Subcutaneous abdominal adipose tissue (tissue), 5 donors: ENCODE measurements around the gene GRAP2.
"Not testable (repeated sequence)": the region's sequence is repeated elsewhere in the genome, so short reads cannot be mapped to it uniquely, and the experiment has no call there.

Experiments used
- H3K27ac ChIP-seq: one replicate; pipeline ENCODE4 v1.7.0; 2013; ENCODE audit warnings: low read depth, mild to moderate bottlenecking, inconsistent platforms, low read length, moderate library complexity
- H3K27me3 ChIP-seq, 5 donors: one replicate each; pipeline ENCODE4 v1.7.0; 2013; ENCODE audit warnings: low read length in 5 of 5, inconsistent platforms in 1 of 5; ENCODE audit not compliant: control insufficient read depth in 5 of 5, insufficient read depth in 4 of 5
- H3K36me3 ChIP-seq, 5 donors: one replicate each; pipeline ENCODE4 v1.7.0; 2013; ENCODE audit warnings: low read length in 5 of 5; ENCODE audit not compliant: control insufficient read depth in 5 of 5, insufficient read depth in 5 of 5
- H3K4me1 ChIP-seq, 5 donors: one replicate each; pipeline ENCODE4 v1.7.0; 2013; ENCODE audit warnings: low read length in 5 of 5, mild to moderate bottlenecking in 3 of 5, moderate library complexity in 1 of 5; ENCODE audit not compliant: control insufficient read depth in 5 of 5, insufficient read depth in 5 of 5
- H3K4me3 ChIP-seq, 5 donors: one replicate each; pipeline ENCODE4 v1.7.0; 2013; ENCODE audit warnings: low read length in 5 of 5, low read depth in 1 of 5
- H3K9ac ChIP-seq, 5 donors: one replicate each; pipeline ENCODE4 v1.7.0; 2013; ENCODE audit warnings: low read length in 5 of 5, mild to moderate bottlenecking in 4 of 5, moderate library complexity in 3 of 5
- H3K9me3 ChIP-seq, 5 donors: one replicate each; pipeline ENCODE4 v1.7.0; 2013; ENCODE audit warnings: low read length in 5 of 5; ENCODE audit not compliant: control insufficient read depth in 5 of 5
- donor health status: healthy.
- donor health status: healthy.
- donor health status: healthy.
- donor health status: healthy.
- donor health status: healthy.

GRAP2 gene

GRCh38 chr22:39990686-39991085, 89.8 kb downstream of the GRAP2 start:
- Histone ChIP-seq H3K27me3 (peaks cover 0 to 2% (median 0%) of the 10 kb centered on the region in 5 donors), H3K9me3 (no peaks in the 10 kb centered on the region), H3K4me3 (no peak overlapping the region), H3K36me3 (no peaks in the 10 kb centered on the region), H3K4me1 (peaks cover 0 to 17% (median 12%) of the 10 kb centered on the region in 5 donors), H3K27ac (no peak overlapping the region), H3K9ac (no peak overlapping the region)

DNA sequence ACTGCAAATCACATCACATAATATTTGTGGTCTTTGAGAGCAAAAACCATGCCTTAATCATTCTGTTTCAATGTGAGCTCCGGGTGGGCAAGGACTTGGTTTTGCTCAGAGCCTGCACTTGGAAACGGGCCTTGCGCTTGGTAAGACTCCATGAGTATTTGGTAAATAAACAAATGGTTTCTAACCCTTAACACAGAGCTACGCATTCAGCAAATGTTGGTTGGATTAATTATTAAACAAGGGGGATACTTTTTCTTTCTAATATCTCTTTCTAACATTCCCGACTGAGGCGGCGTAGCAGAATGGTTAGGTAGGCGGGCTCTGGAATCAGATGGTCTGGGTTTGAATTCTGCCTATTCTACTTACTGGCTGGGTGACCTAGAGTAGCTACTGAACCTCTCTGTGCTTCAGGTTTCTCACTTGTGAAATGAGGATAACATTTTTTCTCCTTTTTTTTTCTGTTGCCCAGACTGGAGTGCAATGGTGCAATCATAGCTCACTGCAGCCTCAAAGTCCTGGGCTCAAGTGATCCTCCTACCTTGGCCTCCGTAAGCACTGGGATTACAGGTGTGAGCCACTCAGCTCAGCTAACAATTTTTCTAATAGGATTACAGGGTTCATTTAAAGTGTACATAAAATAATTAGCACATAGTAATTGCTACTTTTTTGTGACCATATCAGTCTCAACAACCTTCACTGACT, 90.4 kb downstream of the GRAP2 start:
- Histone ChIP-seq H3K27ac (no peak overlapping the region), H3K9ac (no peak overlapping the region), H3K4me1 (peaks cover 0 to 20% (median 16%) of the 10 kb centered on the region in 5 donors), H3K4me3 (no peak overlapping the region), H3K36me3 (no peaks in the 10 kb centered on the region), H3K9me3 (no peaks in the 10 kb centered on the region), H3K27me3 (peaks cover 0 to 2% (median 0%) of the 10 kb centered on the region in 5 donors)

- no peaks in the 10 kb centered on the region for H3K36me3 ChIP-seq
- no peak overlapping the region for H3K27ac ChIP-seq
- no peak overlapping the region for H3K9ac ChIP-seq
- H3K9me3 ChIP-seq, result no peaks in the 10 kb centered on the region
- H3K4me1 ChIP-seq, result peaks cover 0 to 27% (median 20%) of the 10 kb centered on the region in 5 donors
- peaks cover 0 to 2% (median 0%) of the 10 kb centered on the region in 5 donors for H3K27me3 ChIP-seq
- H3K4me3 ChIP-seq, result no peak overlapping the region
Observed at GRCh38 chr22:39992088-39992826, 91.4 kb downstream of the GRAP2 start.

DNA sequence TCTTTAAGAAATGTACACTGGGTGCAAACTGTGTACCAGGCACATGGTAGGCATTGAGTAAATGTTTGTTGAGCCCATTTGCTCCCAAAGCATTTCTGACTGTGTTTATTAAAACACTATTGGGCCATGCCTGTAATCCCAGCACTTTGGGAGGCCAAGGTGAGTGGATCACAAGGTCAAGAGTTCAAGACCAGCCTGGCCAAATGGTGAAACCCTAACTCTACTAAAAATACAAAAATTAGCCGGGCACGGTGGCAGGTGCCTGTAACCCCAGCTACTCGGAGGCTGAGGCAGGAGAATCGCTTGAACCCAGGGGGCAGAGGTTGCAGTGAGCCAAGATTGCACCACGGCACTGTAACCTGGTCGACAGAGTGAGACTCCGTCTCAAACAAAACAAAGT, 92.0 kb downstream of the GRAP2 start:
- peaks cover 2 to 34% (median 25%) of the 10 kb centered on the region in 5 donors for H3K4me1 ChIP-seq
- H3K4me3 ChIP-seq, H3K27ac ChIP-seq, H3K9me3 ChIP-seq, H3K36me3 ChIP-seq, H3K27me3 ChIP-seq, H3K9ac ChIP-seq: not testable (repeated sequence)

- Histone ChIP-seq H3K27ac (no peak overlapping the region), H3K27me3 (peaks cover 0 to 2% (median 0%) of the 10 kb centered on the region in 5 donors), H3K4me1 (peaks cover 7 to 46% (median 31%) of the 10 kb centered on the region in 5 donors), H3K36me3 (no peaks in the 10 kb centered on the region), H3K9me3 (no peaks in the 10 kb centered on the region), H3K4me3 (peak overlapping the region in 1 of 5 donors; percentile 35), H3K9ac (no peak overlapping the region)
Observed at GRCh38 chr22:39994041-39994565, 93.2 kb downstream of the GRAP2 start.

- H3K4me1 ChIP-seq, result peaks cover 7 to 52% (median 37%) of the 10 kb centered on the region in 5 donors
- H3K27ac ChIP-seq, result no peak within 1 kb of the TSS
- H3K9ac ChIP-seq, result no peak within 1 kb of the TSS
- peaks cover 0 to 2% (median 0%) of the 10 kb centered on the region in 5 donors for H3K27me3 ChIP-seq
- H3K4me3 ChIP-seq, result peak within 1 kb of the TSS in 2 of 5 donors; percentile 42 to 43
- no peaks in the 10 kb centered on the region for H3K9me3 ChIP-seq
- H3K36me3 ChIP-seq, result no peaks in the 10 kb centered on the region
Observed at GRCh38 chr22:39994566-39995392, 93.9 kb downstream of the GRAP2 start, which contains the start of gene FAM83F. FAM83F (plus strand) TSS chr22:39994954; CDS start chr22:39995043, 89 bp downstream.

GRCh38 chr22:39995393-39996252, 94.7 kb downstream of the GRAP2 start:
- H3K36me3 ChIP-seq, result no peaks in the 10 kb centered on the region
- H3K4me1 ChIP-seq, result peaks cover 7 to 52% (median 37%) of the 10 kb centered on the region in 5 donors
- H3K27ac ChIP-seq, result no peak overlapping the region
- H3K4me3 ChIP-seq, result peak overlapping the region in 2 of 5 donors; percentile 42 to 43
- H3K9ac ChIP-seq, result no peak overlapping the region
- peaks cover 0 to 2% (median 0%) of the 10 kb centered on the region in 5 donors for H3K27me3 ChIP-seq
- H3K9me3 ChIP-seq, result no peaks in the 10 kb centered on the region

GRCh38 chr22:39996732-39997131, 95.8 kb downstream of the GRAP2 start:
- H3K27me3 ChIP-seq, result peaks cover 0 to 2% (median 0%) of the 10 kb centered on the region in 5 donors
- no peak overlapping the region for H3K4me3 ChIP-seq
- no peaks in the 10 kb centered on the region for H3K9me3 ChIP-seq
- H3K36me3 ChIP-seq, result no peaks in the 10 kb centered on the region
- H3K27ac ChIP-seq, result no peak overlapping the region
- no peak overlapping the region for H3K9ac ChIP-seq
- peaks cover 7 to 51% (median 35%) of the 10 kb centered on the region in 5 donors for H3K4me1 ChIP-seq

GRCh38 chr22:39997421-39997820, 96.5 kb downstream of the GRAP2 start:
- no peak overlapping the region for H3K27ac ChIP-seq
- no peaks in the 10 kb centered on the region for H3K36me3 ChIP-seq
- H3K4me3 ChIP-seq, result no peak overlapping the region
- H3K4me1 ChIP-seq, result peaks cover 7 to 46% (median 28%) of the 10 kb centered on the region in 5 donors
- no peak overlapping the region for H3K9ac ChIP-seq
- no peaks in the 10 kb centered on the region for H3K9me3 ChIP-seq
- H3K27me3 ChIP-seq, result peaks cover 0 to 2% (median 0%) of the 10 kb centered on the region in 5 donors
